Lung (tissue), 12 donors: ENCODE measurements around the gene OPCML. TPM values are rescaled to one million over a fixed set of nuclear protein-coding genes. Genes with fewer than 3 reads are reported as not detected.

ENCODE experiments used
- ATAC-seq: fragments of 200-7000 bp; cut with Tn5 transposase; one replicate; pipeline ENCODE4 v1.9.1; 2020; ENCODE audit warnings: moderate number of reproducible peaks; ENCODE audit not compliant: insufficient read depth, low FRiP score
- DNase-seq, 3 donors: peaks; one replicate each; pipeline ENCODE4 v3.0.0-alpha.2; 2013 to 2017
- H3K27ac ChIP-seq, 2 donors: one replicate each; pipeline ENCODE4 v1.5.1; 2013; ENCODE audit warnings: mild to moderate bottlenecking in 2 of 2, moderate library complexity in 2 of 2, control low read depth in 1 of 2, inconsistent platforms in 1 of 2, low read depth in 1 of 2, low read length in 1 of 2
- H3K27me3 ChIP-seq, 3 donors: one replicate each; pipeline ENCODE4 v1.5.1; 2013; ENCODE audit warnings: low read length in 2 of 3; ENCODE audit not compliant: control insufficient read depth in 3 of 3, insufficient read depth in 3 of 3
- H3K36me3 ChIP-seq, 4 donors: one replicate each; pipeline ENCODE4 v1.5.1; 2013; ENCODE audit warnings: low read length in 4 of 4, mild to moderate bottlenecking in 1 of 4, moderate library complexity in 1 of 4; ENCODE audit not compliant: control insufficient read depth in 4 of 4, insufficient read depth in 4 of 4
- H3K4me1 ChIP-seq, 5 donors: one replicate each; pipeline ENCODE4 v1.5.1; 2013; ENCODE audit warnings: low read length in 5 of 5, mild to moderate bottlenecking in 2 of 5, moderate library complexity in 1 of 5; ENCODE audit not compliant: control insufficient read depth in 5 of 5, insufficient read depth in 5 of 5
- H3K4me3 ChIP-seq: one replicate; pipeline ENCODE4 v1.5.1; 2013; ENCODE audit warnings: mild to moderate bottlenecking, control low read depth, moderate library complexity
- H3K9ac ChIP-seq, 2 donors: one replicate each; pipeline ENCODE4 v1.5.1; 2013; ENCODE audit warnings: low read length in 2 of 2, control low read depth in 1 of 2; ENCODE audit not compliant: insufficient read depth in 1 of 2
- H3K9me3 ChIP-seq, 4 donors: one replicate each; pipeline ENCODE4 v1.5.1; 2013; ENCODE audit warnings: low read length in 3 of 4, mild to moderate bottlenecking in 1 of 4, moderate library complexity in 1 of 4; ENCODE audit not compliant: control insufficient read depth in 4 of 4, insufficient read depth in 3 of 4
- CTCF ChIP-seq: IDR thresholded peaks from 2 replicates; pipeline ENCODE4 v1.5.1; 2012; ENCODE audit warnings: mild to moderate bottlenecking; ENCODE audit errors: control extremely low read depth, extremely low read depth
- WGBS, 2 donors: extraction: QIAGEN DNeasy Blood & Tissue Kit; methylation state at CpG; one replicate each; pipeline ENCODE4 v1.1.7; 2013; 5-methylcytosine and 5-hydroxymethylcytosine counted together
- polyA plus RNA-seq, 2 donors: library from polyadenylated mRNA; stranded (reverse); fragments of 200-250 nt; gene quantifications; one replicate each; pipeline ENCODE4 v1.2.1, GENCODE V29; 2013
- total RNA-seq, 2 donors: library from RNA; depleted of rRNA in 1 of 2; stranded (reverse); fragments of >200 nt in 1 of 2; gene quantifications; one replicate each; pipeline ENCODE4 v1.2.1, GENCODE V29; 2014 to 2021
- donor health status: control.
- donor health status: control.
- donor health status: Bipolar disorder and iron deficiency.
- donor health status: healthy.
- donor health status: DM: yes; HTN: yes; CAD: no.

Gene OPCML
- total and polyA plus RNA-seq, 4 donors = 0.49 to 0.74 TPM; not detected in 2

DNA sequence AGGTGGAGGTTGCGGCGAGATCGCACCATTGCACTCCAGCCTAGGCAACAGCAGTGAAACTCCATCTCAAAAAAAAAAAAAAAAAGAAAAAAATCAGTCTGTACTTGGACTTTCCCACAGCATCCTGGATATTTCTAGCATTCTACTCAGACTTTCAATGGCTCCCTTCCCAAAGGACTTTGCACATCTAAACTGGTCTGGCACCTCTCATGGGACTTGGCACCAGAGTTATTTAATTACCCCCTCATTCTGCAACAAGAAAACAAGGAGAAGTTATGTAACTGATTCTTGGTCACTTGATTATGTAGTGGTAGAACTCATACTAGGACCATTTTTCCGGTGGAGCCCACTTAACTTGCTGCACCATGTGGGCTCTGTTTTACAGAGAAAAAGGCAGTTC lies 519.5 kb downstream of the OPCML start:
- H3K4me1 ChIP-seq = no peaks in the 10 kb centered on the region
- no peaks in the 10 kb centered on the region for H3K27me3 ChIP-seq
- no peak overlapping the region for H3K9ac ChIP-seq
- TF ChIP-seq CTCF = no peak
- no peak overlapping the region for H3K27ac ChIP-seq
- H3K9me3 ChIP-seq = no peaks in the 10 kb centered on the region
- no peak for ATAC-seq
- no peak for DNase-seq
- 97% methylated on average over 4 of the region's 4 CpGs for WGBS, 2 donors
- no peak overlapping the region for H3K4me3 ChIP-seq
- no peaks in the 10 kb centered on the region for H3K36me3 ChIP-seq

GRCh38 chr11:133011604-133012003 lies 520.7 kb downstream of the OPCML start:
- TF ChIP-seq CTCF = no peak
- WGBS, 2 donors = 51 to 63% methylated on average over 2 of the region's 2 CpGs
- Histone ChIP-seq H3K36me3 (no peaks in the 10 kb centered on the region), H3K27ac (no peak overlapping the region), H3K27me3 (no peaks in the 10 kb centered on the region), H3K4me3 (no peak overlapping the region), H3K9me3 (peaks cover 0 to 1% (median 0%) of the 10 kb centered on the region in 4 donors), H3K9ac (no peak overlapping the region), H3K4me1 (no peaks in the 10 kb centered on the region)
- ATAC-seq = no peak
- DNase-seq = no peak

GRCh38 chr11:133007027-133007584 lies 525.2 kb downstream of the OPCML start:
- DNase-seq = no peak
- WGBS, 2 donors = 54 to 74% methylated on average over 2 of the region's 2 CpGs
- no peak for TF ChIP-seq CTCF
- ATAC-seq = no peak
- Histone ChIP-seq H3K4me3 (no peak overlapping the region), H3K4me1 (no peaks in the 10 kb centered on the region), H3K9ac (no peak overlapping the region), H3K36me3 (no peaks in the 10 kb centered on the region), H3K27ac (no peak overlapping the region), H3K27me3 (no peaks in the 10 kb centered on the region), H3K9me3 (peaks cover 0 to 9% (median 2%) of the 10 kb centered on the region in 4 donors)

DNA sequence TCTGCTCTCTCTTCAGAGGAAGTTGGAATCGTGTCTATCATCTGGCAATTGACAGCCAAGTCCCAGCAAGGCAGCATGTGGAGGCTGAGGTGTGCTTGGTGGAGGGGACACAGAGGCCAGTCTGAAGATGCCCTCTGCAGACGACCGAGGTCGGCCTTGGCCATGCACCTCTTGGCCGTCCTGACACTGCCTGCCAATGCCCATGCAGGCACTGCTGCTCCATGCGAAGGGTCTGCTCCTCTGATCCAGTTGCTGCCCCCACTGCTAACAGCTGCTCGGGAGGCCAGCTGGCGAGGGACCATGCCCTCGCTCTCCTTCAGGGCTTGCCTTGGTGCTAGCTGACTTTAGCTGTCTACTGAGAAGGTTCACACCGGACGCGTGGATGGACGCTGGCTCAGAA lies 527.9 kb downstream of the OPCML start:
- DNase-seq = no peak
- Histone ChIP-seq H3K36me3 (no peaks in the 10 kb centered on the region), H3K4me3 (no peak overlapping the region), H3K27ac (no peak overlapping the region), H3K27me3 (no peaks in the 10 kb centered on the region), H3K9ac (no peak overlapping the region), H3K9me3 (peaks cover 0 to 13% (median 2%) of the 10 kb centered on the region in 4 donors), H3K4me1 (no peaks in the 10 kb centered on the region)
- 80 to 81% methylated on average over 13 of the region's 13 CpGs for WGBS, 2 donors
- no peak for ATAC-seq
- no peak for TF ChIP-seq CTCF
